Smooth muscle cell of the brain vasculature (primary cell): Measurements from ENCODE around the gene SLC37A1.
"Not testable (repeated sequence)": the region's sequence is repeated elsewhere in the genome, so short reads cannot be mapped to it uniquely, and the experiment has no call there.

Experiments
- DNase-seq: peaks from one replicate; pipeline ENCODE4 v3.0.0-alpha.2; 2012; ENCODE audit warnings: low read depth, low spot score

SLC37A1 gene

DNA sequence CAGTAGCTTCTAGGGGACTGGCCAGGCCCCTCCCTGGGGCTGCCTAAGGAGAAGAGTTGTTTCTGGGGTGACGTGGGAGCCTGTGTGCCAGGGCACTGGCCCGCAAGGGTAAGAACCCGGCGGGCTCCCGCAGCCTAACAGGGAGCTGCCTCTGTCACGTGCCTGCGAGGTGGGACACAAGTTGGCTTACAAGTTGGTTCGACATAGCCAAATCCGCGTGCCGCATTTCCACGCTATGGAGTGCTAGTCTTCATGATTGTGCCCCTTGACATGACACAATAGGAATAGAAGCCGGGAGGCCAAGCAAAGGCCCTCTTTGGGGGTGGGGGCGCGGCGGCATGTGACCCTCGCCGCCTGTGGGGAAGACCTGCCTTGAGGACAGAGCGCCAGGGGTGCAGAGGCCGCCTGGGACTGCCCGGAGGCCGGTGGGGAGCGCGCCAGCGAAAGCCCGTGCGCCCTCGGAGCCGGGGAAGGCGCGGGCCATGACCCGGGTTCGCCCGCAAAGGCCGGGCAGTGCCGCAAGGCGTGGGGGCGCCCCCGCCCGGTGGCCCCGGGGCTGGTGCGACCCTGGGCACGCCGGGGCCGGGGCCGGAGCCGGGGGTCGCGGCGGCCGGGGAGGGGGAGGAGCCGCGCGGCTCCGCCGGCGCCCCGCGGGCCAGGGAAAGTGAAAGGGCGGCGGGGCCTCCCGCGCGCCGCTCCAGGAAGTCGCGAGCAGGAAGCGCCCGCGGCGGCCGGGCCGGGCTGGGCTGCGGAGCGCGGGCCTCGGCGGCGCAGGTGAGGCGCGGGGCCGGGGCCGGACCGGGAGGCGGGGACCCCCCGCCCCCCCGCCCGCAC lies at the start of gene SLC37A1:
SLC37A1 (plus strand) TSS at position 702 of the 834 bp plus-strand sequence. CDS start 4,603 bp downstream, outside the sequence.
- DNase-seq: no peak

DNA sequence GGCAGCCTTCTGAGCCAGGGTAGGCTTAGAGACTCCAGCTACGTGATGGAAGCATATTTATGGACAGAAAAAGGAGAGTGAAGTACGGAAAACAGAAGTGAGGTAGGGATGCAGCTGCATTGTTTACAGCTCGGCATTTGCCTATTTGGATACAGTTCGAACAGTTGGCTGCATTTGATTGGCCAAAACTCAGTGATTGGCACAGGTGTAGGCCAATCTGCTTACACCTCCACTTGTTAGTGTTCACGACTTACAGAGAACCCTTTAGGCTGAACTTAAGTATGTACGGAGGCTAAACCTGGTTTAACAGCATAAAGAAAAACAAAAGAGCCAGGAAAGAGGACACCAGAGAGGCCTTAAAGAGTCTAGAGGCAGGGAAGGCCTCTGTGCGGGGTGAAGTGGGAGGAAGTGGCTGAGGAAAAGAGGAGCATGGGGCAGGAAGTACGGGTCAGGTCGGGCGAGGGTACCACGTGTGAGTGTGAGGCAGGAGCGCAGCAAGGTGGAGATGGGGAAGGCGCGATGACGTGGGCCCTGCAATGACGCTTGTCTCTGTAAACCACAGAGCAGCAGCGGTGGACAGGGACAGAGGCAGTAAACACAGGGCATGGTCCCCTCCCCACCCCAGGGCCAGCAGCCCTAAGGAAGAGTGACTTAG lies 49.7 kb upstream of the SLC37A1 start:
- DNase-seq: no peak

DNA sequence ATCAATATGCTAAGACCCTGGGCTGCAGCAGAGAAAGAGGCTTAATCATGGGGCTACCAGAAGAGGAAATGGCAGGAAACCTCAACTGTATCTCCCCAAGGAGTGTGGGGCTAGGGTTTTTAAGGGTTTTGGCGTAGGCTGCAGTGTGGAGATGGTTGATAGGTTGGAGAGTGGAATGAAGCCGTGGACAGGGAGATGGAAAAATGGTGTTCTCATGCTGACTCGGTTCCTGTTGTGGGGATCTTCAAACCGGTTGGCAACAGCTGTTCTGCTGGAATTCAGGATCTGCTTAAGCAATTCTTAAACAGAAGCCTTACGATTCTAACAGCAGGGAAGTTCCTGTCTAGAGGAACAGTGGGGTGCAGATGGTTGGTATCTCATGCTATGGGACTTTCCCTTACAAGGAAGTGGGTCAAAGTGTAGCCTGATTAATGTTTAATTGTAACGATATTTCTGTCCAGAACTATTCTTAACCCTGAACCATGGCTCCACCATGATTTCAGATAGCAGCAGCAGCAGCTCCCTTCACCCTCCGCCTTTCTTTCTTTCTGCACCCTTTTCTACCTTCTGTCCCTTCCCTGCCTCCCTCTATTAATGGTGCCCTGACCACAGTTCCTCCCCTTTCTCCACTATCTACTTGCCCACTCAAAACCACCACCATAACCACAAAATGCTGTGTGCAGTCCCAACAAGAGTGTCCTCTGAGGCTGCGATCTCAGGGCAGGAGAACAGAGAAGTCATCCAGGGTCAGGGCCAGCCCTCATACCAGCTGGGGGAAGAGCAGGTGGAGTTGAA lies 48.4 kb upstream of the SLC37A1 start:
- DNase-seq: peak; percentile 57

DNA sequence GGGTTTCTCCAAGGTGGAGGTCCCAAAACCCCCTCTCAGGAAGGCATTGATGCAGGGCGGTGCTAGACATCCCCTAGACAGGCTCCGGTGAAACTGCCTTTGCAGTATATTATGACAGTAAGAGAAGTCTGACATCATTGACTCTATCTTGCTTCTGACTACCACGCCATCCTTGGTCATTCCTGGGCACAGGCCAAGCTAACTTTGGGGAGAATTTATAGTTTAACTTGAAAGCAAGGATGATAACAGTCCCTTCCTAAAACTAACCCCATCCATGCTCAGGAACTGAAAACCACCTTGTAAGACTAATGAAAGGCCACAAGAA lies 47.9 kb upstream of the SLC37A1 start:
- DNase-seq: no peak

DNA sequence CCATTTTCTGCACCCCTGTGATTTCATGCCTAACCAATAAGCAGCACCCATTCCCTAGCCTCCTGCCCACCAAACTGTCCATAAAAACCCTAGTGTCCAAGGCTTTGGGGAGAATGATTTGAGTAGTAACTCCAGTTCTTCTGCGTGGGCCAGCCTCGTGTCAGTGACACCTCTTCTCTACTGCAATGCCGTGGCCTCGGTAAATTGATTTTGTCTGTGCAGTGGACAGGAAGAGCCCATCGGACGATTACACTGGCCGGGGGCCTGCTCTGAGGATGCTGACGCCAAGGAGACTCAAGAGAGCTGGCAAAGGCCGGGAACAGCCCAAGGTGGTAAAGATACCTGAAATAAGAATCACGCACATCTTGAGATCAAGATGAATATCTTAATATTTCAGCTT lies 47.0 kb upstream of the SLC37A1 start:
- DNase-seq: no peak

DNA sequence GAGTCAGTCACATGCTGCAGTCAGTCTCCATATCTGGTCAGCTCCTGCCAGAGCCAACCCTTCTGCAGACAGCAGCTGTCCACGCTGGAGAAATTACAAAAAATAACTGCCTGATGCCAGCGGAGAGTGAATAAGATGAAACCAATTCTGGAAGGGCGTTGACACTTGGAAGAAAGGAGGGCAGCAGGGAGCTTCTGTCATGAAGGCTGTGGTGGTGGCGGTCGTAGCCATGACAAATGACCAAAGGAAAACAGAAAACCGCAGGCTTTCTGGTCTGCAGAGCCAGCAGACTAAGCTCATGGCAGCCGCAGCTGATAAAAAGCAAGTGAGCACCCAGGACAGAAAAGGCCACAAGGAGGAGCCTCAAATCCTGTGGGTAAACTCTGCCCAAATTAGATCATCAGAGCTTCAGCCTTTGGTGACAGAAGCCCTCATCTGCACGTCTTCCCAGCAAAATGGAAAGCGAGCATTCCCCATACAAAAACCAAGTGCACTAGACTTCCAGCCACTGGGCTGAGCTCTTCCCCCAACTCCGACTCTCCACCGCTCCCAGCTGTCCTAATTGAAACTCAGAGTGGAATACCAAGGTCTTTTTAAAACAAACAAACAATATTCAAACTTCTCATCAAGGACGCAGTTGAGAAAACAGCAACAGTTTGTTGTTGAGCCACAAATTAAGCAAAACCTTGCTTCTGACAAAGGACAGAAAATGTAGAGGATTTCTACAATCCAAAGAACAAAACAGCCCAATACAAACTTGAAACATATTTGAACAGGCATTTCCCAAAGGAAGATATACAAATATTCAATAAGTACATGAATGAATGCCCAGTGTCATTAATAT lies 46.3 kb upstream of the SLC37A1 start:
- DNase-seq: no peak

DNA sequence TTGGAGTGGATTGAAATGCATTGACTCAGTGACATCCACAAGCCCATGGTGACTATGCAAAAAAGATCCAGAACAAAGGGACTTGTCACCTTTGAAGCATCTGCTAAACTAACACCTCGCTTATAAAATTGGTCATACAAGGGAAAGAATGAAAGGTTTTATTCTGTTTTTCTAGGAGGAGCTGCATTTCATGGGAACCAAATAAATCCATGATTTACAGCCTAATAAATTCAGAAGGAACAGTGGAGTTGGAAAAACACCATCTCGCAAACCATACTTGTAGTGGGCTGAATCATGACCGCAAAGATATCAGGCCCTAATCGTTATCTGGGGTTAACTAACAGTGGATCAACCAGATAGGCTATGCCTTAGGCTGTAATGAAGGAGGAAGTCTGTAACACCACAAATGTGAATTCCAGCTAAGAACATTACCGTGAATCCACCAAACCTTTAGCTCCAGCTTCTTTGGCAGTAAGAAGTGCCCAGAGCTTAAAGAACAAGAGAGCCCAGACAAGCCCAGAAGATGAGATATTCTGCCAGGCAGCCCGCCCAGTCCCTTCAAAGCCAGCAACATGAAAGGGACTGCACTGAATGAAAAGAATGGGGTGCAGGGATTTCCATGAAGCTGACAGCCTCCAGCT lies 45.0 kb upstream of the SLC37A1 start:
- DNase-seq: no peak

DNA sequence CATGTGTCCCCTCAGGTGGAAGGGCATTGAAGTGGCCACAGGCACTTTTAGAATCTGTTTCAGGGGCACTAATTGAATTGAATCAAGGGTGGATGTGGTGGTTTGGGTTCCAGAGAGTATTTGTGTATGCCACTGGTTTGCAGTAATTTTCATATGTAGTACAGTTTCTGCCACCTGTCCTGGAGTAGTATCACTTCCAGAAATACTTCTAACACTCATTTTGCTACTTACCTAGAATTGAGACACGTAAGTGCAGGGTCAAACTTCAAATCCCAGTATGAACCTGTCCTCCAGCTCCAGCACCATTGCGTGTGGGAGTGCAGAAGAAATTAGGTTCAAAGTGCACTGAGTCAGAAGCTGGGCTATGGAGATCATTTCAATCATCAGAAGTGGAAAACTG lies 44.4 kb upstream of the SLC37A1 start:
- no peak for DNase-seq

DNA sequence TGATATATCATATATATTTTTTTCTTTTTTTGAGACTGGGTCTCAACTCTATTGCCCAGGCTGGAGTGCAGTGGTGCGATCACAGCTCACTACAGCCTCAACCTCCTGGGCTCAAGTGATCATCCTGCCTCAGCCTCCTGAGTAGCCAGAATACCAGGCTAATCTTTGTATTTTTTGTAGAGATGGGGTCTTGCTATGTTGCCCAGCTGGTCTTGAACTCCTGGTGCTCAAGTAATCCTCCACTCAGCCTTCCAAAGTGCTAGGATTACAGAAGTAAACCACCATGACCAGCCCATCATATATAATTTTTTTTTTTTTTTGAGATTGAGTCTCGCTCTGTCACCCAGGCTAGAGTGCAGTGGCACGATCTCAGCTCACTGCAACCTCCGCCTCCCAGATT lies 43.9 kb upstream of the SLC37A1 start:
- DNase-seq: not testable (repeated sequence)

DNA sequence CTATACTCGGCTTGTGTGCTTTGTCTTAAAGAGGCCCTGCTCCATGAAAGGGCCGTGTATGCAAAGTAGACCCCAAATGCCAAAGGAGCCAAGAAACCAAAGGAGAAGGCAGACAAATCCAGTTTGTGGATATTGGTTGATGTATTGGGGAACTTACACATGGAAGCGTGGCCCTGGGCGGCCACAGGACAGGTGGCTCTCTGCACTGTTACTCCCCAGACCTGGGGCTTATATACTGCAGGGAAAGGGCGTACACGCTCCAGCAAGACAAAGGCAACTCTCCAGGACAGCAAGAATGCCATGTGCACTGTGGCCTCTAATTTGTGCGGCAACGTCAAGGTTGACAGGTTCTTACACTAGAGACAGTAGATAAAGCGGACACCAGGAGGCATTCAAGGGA lies 42.4 kb upstream of the SLC37A1 start:
- no peak for DNase-seq

DNA sequence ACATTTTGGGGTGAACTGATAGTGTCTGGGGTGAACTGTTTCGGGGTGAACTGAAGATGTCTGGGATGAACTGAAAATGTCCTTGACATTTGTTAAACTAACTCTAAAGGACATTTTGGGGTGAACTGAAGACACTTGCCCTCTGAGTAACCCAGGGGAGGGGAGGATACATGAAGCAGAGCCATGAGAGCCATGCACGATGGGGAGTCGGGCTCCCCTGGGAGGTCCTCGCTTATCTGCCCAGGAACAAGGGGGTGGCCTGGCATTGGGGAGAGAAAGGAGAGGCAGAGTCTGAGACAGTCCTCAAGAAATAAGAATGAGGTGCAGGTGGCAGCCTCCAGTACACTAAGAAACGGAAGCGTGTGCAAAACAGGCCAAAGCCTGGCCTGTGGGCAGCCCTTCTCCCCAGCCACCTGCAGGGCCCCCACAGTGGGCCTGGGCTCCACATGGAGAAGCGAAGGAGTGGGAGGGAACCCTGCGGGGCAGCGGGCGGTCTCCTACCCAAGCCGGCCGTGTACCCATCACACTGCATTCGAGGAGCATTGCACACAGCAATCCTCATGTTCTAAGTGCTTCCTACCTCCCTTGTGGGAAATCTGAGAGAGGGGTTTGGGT lies 41.8 kb upstream of the SLC37A1 start:
- no peak for DNase-seq

DNA sequence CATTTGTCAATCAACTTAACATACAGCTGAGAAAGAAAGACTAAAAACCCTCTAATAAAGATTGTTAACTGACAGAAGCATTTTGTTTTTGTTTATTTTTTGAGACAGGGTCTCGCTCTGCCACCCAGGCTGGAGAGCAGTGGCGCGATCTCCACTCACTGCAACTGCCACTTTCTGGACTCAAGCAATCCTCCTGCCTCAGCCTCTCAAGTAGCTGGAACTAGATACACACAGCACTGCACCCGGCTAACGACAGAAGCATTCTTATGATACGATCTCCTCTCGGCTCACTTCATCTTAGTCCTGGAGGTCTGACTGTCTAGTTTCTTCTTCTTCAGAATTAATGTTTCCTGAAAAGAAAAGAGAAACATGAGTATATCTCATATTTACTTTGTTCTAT lies 41.1 kb upstream of the SLC37A1 start:
- DNase-seq: no peak

DNA sequence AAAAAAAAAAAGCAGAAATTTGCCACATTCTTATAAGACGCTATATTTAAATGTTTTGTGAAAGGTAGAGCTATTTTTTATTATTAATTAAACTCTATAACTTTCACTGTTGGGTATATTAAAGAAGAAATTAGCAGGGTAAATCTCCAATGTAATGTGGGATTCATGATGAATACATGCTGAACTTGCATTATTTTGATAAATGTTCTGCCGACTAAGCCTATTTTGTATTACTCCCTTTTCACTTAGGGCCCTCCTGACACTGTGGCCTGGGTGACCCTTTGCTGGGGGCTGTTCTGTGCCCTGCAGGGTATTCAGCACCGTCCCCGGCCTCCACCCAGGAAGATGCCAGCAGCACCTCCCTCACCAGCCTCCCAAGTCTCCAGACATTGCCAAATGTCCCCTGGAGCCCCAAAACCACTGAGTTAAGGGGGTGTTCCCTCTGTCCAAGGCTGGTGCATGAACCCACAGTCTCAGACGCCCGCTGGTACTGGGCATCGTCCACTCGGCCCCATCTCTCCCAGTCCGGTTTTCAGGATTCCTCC lies 40.1 kb upstream of the SLC37A1 start:
- DNase-seq: no peak

DNA sequence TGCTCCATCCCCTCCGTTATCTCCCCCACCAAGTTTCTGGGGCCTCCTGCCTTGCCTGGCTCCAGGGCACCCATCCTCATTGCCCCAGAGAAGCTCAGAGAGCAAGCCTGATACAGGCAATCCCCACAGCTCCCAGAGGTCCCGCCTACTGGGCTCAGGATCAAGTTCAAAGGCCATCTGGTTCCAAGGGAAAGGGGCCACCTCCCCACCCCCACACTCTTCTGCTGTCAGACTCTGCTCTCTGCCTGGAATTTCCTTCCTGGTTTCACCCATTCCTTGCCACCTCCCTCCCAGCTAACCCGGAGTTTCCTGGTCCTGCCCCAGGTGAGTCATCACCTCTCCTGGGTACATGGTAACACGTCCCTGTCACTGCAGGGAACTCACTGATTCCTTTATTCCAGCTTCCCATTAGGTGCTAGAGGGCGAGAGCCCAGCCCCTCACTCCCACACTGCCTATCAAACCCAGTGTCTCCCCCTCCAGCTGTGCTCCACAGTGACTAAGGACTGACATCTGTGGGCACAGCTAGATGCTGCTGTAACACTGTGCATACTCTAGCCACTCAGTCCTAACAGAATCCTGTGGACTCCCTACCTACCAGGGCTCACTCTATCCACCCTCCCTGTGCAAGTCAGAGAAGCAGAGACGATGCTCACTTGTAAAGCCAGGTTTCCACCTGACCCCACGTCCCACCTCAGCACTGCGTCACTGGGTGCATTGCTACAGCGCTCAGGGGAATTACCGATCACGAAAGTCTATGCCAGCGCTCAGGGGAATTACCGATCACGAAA lies 39.4 kb upstream of the SLC37A1 start:
- no peak for DNase-seq

DNA sequence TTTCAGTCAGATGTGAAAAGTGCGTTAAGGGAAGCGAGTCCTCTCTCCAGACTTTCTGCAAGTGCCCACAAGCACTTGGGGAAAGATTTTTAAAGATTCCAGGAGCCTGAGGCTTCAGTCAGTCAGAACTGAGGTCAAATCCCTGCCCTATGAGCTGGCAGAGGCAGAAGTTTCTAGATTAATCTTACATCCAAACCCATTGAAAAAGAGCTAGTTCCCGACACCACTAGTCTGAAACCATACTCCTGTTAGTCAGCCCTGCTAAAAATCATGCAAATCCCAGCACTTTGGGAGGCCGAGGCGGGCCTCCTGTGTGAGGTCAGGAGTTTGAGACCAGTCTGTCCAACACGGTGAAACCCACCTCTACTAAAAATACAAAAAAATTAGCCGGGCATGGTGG lies 38.6 kb upstream of the SLC37A1 start:
- DNase-seq: no peak

DNA sequence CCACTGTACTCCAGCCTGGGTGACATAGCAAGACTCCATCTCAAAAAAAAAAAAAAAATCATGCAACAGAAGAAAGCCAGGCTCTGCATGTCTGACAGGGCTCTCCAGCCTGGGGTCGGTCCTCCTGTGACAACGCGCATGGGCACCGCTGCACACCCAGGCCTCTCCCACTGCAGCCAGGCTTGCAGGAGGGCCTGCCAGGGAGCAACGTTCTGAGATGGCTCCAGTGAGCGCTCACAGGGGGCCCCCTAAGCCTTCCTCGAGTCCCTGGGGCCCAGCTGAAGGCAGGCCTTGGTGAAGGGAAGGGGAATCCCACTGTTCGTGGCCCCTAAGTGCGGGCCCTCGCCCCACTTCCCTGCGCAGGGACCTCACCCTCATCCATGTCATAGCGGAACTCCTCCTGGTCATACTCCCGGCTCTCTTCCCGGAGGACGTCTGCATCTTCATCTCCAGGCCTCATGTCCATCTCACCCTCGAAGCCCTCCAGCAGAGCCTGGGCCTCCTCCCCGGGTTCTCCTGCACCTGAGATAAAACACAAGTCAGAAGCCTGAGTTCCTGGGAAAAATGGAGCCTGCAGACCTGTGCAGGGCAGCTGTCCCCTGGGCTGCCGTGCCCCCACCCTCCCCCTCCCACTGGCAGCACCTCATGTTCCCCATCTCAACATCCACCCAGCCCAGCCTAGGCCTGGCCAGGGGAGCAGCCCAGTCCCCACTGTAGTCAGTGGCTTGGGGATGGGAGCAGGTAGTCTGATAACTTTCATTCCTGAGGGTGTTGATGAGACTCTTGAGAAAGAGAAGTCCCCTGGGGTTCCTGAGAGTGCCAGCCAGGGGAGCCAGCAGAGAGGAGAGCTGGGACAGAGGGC lies 37.9 kb upstream of the SLC37A1 start:
- DNase-seq: no peak

DNA sequence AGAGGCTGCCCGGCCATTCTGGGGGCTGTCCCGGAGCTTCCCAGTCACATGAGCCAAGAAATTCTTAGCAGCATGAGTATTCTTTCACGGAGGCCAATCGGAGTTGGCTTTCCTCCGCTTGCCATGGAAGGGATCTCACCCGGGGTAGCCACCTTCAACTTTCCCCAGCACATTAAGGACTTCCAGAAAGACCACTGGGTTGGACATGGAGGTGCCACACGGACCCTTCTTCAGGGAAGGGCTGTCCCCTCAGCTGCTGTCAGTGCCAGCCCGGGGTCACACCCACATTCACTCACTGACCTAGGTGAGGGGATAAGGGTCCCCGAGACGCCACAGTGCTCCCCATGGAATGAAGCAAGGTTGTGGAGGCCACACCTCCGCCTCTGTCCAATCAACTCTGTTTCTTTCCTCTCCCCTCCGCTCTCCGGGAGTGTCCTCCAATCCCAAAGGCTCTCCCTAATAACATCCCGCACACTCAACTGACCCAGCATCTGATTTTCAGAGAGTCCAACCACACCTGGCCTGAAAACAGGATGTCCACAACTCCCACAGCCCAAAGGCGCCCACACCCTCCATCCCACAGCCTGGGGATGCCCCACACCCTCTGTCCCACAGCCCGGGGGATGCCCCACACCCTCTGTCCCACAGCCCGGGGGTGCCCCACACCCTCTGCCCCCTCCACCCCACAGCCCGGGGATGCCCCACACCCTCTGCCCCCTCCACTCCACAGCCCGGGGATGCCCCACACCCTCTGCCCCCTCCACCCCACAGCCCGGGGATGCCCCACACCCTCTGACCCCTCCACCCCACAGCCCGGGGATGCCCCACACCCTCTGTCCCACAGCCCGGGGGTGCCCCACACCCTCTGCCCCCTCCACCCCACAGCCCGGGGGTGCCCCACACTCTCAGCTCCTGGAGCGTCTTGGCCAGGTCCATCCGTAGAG lies 37.0 kb upstream of the SLC37A1 start:
- DNase-seq: no peak

DNA sequence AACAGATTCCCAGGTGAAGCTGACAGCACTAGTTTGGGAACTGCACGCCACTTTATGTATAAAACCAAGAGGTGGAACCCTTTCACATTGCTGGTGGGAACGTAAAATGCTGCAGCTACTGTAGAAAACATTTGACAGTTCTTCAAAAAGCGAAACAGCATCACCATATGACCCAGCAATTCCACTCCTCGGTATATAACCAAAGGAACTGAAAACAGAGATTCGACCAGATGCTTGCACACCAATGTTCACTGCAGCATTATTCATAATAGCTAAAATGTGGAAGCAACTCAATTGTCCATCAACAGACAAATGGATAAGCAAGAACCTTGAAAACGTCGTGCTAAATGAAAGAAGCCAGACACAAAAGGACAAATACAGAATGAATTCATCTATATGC lies 35.1 kb upstream of the SLC37A1 start:
- no peak for DNase-seq
